ENCODE measurements around the gene SBK2. TPM values are rescaled to one million over a fixed set of nuclear protein-coding genes. Genes with fewer than 3 reads are reported as not detected.

SBK2 gene
- total and polyA plus RNA-seq, 2 experiments from 2014 or later = 1.1 to 2.0 TPM

GRCh38 chr19:55489711-55490477, 47.0 kb downstream of the SBK2 start:
- no peaks in the 10 kb centered on the region for H4K20me1 ChIP-seq (replicated peaks; ENCODE audit: insufficient read depth)
- Mint-ChIP-seq H3K9me3 (no peaks in the 10 kb centered on the region; the same call in 2 of the 3 replicates), H3K4me1 (peaks cover 26% of the 10 kb centered on the region), H3K27ac (no peak overlapping the region), H3K4me3 (no peak overlapping the region), H3K36me3 (ENCODE audit: low read depth) (no peaks in the 10 kb centered on the region; the same call in 2 of the 3 replicates), H3K27me3 (ENCODE audit: insufficient read depth, low read depth, poor library complexity) (peaks cover 14% of the 10 kb centered on the region)
- ATAC-seq = no peak
- peaks cover 16% of the 10 kb centered on the region; the same call in 1 of the 2 replicates for H3K4me1 ChIP-seq (ENCODE audit: insufficient read depth)
- no peaks in the 10 kb centered on the region for H3K27me3 ChIP-seq (ENCODE audit: insufficient read depth)
- H3K4me3 ChIP-seq = no peak overlapping the region
- no peaks in the 10 kb centered on the region for H3K79me2 ChIP-seq (replicated peaks; ENCODE audit: insufficient read depth)
- peaks cover 10% of the 10 kb centered on the region for H3F3A ChIP-seq (replicated peaks; ENCODE audit: low read depth)
- H2AFZ ChIP-seq = no peak overlapping the region
- peak overlapping the region; percentile 68; the same call in 1 of the 2 replicates for H3K4me2 ChIP-seq
- no peak overlapping the region for H3K27ac ChIP-seq (ENCODE audit: low read depth)
- TF ChIP-seq, protein P1, sequence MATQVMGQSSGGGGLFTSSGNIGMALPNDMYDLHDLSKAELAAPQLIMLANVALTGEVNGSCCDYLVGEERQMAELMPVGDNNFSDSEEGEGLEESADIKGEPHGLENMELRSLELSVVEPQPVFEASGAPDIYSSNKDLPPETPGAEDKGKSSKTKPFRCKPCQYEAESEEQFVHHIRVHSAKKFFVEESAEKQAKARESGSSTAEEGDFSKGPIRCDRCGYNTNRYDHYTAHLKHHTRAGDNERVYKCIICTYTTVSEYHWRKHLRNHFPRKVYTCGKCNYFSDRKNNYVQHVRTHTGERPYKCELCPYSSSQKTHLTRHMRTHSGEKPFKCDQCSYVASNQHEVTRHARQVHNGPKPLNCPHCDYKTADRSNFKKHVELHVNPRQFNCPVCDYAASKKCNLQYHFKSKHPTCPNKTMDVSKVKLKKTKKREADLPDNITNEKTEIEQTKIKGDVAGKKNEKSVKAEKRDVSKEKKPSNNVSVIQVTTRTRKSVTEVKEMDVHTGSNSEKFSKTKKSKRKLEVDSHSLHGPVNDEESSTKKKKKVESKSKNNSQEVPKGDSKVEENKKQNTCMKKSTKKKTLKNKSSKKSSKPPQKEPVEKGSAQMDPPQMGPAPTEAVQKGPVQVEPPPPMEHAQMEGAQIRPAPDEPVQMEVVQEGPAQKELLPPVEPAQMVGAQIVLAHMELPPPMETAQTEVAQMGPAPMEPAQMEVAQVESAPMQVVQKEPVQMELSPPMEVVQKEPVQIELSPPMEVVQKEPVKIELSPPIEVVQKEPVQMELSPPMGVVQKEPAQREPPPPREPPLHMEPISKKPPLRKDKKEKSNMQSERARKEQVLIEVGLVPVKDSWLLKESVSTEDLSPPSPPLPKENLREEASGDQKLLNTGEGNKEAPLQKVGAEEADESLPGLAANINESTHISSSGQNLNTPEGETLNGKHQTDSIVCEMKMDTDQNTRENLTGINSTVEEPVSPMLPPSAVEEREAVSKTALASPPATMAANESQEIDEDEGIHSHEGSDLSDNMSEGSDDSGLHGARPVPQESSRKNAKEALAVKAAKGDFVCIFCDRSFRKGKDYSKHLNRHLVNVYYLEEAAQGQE (IDR thresholded peaks at IDR 0.05; ENCODE audit: unreplicated experiment) = no peak
- TF ChIP-seq, protein P2, sequence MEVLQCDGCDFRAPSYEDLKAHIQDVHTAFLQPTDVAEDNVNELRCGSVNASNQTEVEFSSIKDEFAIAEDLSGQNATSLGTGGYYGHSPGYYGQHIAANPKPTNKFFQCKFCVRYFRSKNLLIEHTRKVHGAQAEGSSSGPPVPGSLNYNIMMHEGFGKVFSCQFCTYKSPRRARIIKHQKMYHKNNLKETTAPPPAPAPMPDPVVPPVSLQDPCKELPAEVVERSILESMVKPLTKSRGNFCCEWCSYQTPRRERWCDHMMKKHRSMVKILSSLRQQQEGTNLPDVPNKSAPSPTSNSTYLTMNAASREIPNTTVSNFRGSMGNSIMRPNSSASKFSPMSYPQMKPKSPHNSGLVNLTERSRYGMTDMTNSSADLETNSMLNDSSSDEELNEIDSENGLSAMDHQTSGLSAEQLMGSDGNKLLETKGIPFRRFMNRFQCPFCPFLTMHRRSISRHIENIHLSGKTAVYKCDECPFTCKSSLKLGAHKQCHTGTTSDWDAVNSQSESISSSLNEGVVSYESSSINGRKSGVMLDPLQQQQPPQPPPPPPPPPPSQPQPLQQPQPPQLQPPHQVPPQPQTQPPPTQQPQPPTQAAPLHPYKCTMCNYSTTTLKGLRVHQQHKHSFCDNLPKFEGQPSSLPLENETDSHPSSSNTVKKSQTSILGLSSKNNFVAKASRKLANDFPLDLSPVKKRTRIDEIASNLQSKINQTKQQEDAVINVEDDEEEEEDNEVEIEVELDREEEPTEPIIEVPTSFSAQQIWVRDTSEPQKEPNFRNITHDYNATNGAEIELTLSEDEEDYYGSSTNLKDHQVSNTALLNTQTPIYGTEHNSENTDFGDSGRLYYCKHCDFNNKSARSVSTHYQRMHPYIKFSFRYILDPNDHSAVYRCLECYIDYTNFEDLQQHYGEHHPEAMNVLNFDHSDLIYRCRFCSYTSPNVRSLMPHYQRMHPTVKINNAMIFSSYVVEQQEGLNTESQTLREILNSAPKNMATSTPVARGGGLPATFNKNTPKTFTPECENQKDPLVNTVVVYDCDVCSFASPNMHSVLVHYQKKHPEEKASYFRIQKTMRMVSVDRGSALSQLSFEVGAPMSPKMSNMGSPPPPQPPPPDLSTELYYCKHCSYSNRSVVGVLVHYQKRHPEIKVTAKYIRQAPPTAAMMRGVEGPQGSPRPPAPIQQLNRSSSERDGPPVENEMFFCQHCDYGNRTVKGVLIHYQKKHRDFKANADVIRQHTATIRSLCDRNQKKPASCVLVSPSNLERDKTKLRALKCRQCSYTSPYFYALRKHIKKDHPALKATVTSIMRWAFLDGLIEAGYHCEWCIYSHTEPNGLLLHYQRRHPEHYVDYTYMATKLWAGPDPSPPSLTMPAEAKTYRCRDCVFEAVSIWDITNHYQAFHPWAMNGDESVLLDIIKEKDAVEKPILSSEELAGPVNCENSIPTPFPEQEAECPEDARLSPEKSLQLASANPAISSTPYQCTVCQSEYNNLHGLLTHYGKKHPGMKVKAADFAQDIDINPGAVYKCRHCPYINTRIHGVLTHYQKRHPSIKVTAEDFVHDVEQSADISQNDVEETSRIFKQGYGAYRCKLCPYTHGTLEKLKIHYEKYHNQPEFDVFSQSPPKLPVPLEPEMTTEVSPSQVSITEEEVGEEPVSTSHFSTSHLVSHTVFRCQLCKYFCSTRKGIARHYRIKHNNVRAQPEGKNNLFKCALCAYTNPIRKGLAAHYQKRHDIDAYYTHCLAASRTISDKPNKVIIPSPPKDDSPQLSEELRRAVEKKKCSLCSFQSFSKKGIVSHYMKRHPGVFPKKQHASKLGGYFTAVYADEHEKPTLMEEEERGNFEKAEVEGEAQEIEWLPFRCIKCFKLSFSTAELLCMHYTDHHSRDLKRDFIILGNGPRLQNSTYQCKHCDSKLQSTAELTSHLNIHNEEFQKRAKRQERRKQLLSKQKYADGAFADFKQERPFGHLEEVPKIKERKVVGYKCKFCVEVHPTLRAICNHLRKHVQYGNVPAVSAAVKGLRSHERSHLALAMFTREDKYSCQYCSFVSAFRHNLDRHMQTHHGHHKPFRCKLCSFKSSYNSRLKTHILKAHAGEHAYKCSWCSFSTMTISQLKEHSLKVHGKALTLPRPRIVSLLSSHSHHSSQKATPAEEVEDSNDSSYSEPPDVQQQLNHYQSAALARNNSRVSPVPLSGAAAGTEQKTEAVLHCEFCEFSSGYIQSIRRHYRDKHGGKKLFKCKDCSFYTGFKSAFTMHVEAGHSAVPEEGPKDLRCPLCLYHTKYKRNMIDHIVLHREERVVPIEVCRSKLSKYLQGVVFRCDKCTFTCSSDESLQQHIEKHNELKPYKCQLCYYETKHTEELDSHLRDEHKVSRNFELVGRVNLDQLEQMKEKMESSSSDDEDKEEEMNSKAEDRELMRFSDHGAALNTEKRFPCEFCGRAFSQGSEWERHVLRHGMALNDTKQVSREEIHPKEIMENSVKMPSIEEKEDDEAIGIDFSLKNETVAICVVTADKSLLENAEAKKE (CRISPR knock-in tag; IDR thresholded peaks at IDR 0.05) = no peak
- TF ChIP-seq EZH2 (IDR thresholded peaks at IDR 0.05; ENCODE audit: low read depth, unreplicated experiment) = no peak
- no peak for TF ChIP-seq STAT1 (IDR thresholded peaks at IDR 0.05; ENCODE audit: unreplicated experiment)
- TF ChIP-seq ZNF331 (CRISPR knock-in tag; IDR thresholded peaks at IDR 0.05; ENCODE audit: low read depth) = no peak
- TF ChIP-seq POLR2AphosphoS5 (IDR thresholded peaks at IDR 0.05; ENCODE audit: low read depth) = no peak
- TF ChIP-seq, protein P3, sequence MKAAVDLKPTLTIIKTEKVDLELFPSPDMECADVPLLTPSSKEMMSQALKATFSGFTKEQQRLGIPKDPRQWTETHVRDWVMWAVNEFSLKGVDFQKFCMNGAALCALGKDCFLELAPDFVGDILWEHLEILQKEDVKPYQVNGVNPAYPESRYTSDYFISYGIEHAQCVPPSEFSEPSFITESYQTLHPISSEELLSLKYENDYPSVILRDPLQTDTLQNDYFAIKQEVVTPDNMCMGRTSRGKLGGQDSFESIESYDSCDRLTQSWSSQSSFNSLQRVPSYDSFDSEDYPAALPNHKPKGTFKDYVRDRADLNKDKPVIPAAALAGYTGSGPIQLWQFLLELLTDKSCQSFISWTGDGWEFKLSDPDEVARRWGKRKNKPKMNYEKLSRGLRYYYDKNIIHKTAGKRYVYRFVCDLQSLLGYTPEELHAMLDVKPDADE (IDR thresholded peaks at IDR 0.05) = no peak
- TF ChIP-seq CTCF (conservative IDR thresholded peaks at IDR 0.05; ENCODE audit: low read depth in 2 of 2) = no peak
- no peak for TF ChIP-seq JUNB (IDR thresholded peaks at IDR 0.05; ENCODE audit: unreplicated experiment)
- no peak for TF ChIP-seq CREB1 (CRISPR knock-in tag; IDR thresholded peaks at IDR 0.05; ENCODE audit: low read depth)
- no peak for TF ChIP-seq NANOG (IDR thresholded peaks at IDR 0.05; ENCODE audit: borderline replicate concordance)
- no peak for TF ChIP-seq EZH2phosphoT487 (IDR thresholded peaks at IDR 0.05; ENCODE audit: unreplicated experiment)
- no peak for TF ChIP-seq ZNF114 (CRISPR knock-in tag; IDR thresholded peaks at IDR 0.05)
- no peaks in the 10 kb centered on the region for H3K36me3 ChIP-seq (ENCODE audit: insufficient read depth)
- DNase-seq (ENCODE audit: low spot score) = no peak
- H3K9me2 ChIP-seq (ENCODE audit: insufficient read depth) = no peaks in the 10 kb centered on the region
